WTC11 (cell line): Measurements from ENCODE around the gene CCDC158. TPM values are rescaled to one million over a fixed set of nuclear protein-coding genes. Genes with fewer than 3 reads are reported as not detected.

ENCODE experiments used
- ATAC-seq: fragments of 200-7000 bp; cut with Tn5 transposase; 2 replicates; pipeline ENCODE4 v1.10.0; 2021; ENCODE audit warnings: mild to moderate bottlenecking, moderate library complexity
- CTCF ChIA-PET: fragments of 300-600 bp; sonication (Branson Sonifier 250); formaldehyde crosslinking; loops from one replicate; lab custom pipeline; 2021; ENCODE audit warnings: antibody characterized with exemption; lab: Charles Lee
- POLR2A ChIA-PET: fragments of 350-600 bp; sonication (Branson Sonifier 250); formaldehyde crosslinking; loops from one replicate; lab custom pipeline; 2021; ENCODE audit warnings: antibody characterized with exemption; lab: Charles Lee
- DNase-seq: peaks from one replicate; pipeline ENCODE4 v3.0.0; 2021; ENCODE audit warnings: low spot score
- H3K27ac Mint-ChIP-seq: 2 replicates; pipeline ENCODE4 v1.8.0; 2021; ENCODE audit warnings: mixed read lengths
- H3K27me3 Mint-ChIP-seq: 2 replicates; pipeline ENCODE4 v1.8.0; 2021; ENCODE audit warnings: low read depth, mild to moderate bottlenecking, moderate library complexity, mixed read lengths
- H3K36me3 Mint-ChIP-seq: 2 replicates; pipeline ENCODE4 v1.8.0; 2021; ENCODE audit warnings: mixed read lengths
- H3K4me1 Mint-ChIP-seq: 2 replicates; pipeline ENCODE4 v1.8.0; 2022; ENCODE audit warnings: mixed read lengths
- H3K4me3 Mint-ChIP-seq: 2 replicates; pipeline ENCODE4 v1.8.0; 2021; ENCODE audit warnings: mild to moderate bottlenecking, moderate library complexity, mixed read lengths
- H3K9me3 Mint-ChIP-seq: 2 replicates; pipeline ENCODE4 v1.8.0; 2021; ENCODE audit warnings: mixed read lengths
- ATF2 ChIP-seq: sonication (generic); formaldehyde crosslinking; IDR thresholded peaks from 2 replicates; pipeline ENCODE4 v1.8.1; 2022; ENCODE audit warnings: low read depth, missing genetic modification reagents, borderline replicate concordance
- CTCF ChIP-seq: fragments of 200-600 bp; IDR thresholded peaks from 2 replicates; pipeline ENCODE4 v1.8.0; 2022; ENCODE audit warnings: antibody characterized with exemption
- E2F4 ChIP-seq: sonication (generic); formaldehyde crosslinking; IDR thresholded peaks from 2 replicates; pipeline ENCODE4 v1.8.1; 2022; ENCODE audit warnings: low read depth, mild to moderate bottlenecking, moderate library complexity, missing genetic modification reagents, borderline replicate concordance
- E2F5 ChIP-seq: sonication (generic); formaldehyde crosslinking; IDR thresholded peaks from 2 replicates; pipeline ENCODE4 v1.8.1; 2022; ENCODE audit warnings: mild to moderate bottlenecking, moderate library complexity, missing genetic modification reagents
- GRHL2 ChIP-seq: fragments of 250-450 bp; sonication (Bioruptor Pico); IDR thresholded peaks from 2 replicates; pipeline ENCODE4 v1.8.0; 2022; ENCODE audit warnings: mild to moderate bottlenecking, moderate library complexity; ENCODE audit not compliant: insufficient replicate concordance, severe bottlenecking
- IRF2 ChIP-seq: sonication (generic); formaldehyde crosslinking; IDR thresholded peaks from 2 replicates; pipeline ENCODE4 v1.8.0; 2022; ENCODE audit warnings: low read depth, missing genetic modification reagents, borderline replicate concordance
- JUN ChIP-seq: sonication (generic); formaldehyde crosslinking; IDR thresholded peaks from 2 replicates; pipeline ENCODE4 v1.8.0; 2023; ENCODE audit warnings: mild to moderate bottlenecking, missing genetic modification reagents
- MYBL2 ChIP-seq: sonication (generic); formaldehyde crosslinking; IDR thresholded peaks from 2 replicates; pipeline ENCODE4 v1.8.1; 2023; ENCODE audit warnings: mild to moderate bottlenecking, moderate library complexity, missing genetic modification reagents
- OVOL2 ChIP-seq: fragments of 250-450 bp; sonication (Bioruptor Pico); IDR thresholded peaks from 2 replicates; pipeline ENCODE4 v1.9.0; 2021; ENCODE audit warnings: mild to moderate bottlenecking, borderline replicate concordance
- PREB ChIP-seq: sonication (generic); formaldehyde crosslinking; IDR thresholded peaks from 2 replicates; pipeline ENCODE4 v1.8.1; 2022; ENCODE audit warnings: mild to moderate bottlenecking, missing genetic modification reagents, moderate library complexity, borderline replicate concordance
- TEAD1 ChIP-seq: sonication (generic); formaldehyde crosslinking; IDR thresholded peaks from 2 replicates; pipeline ENCODE4 v1.8.0; 2022; ENCODE audit warnings: mild to moderate bottlenecking, missing genetic modification reagents
- TP53 ChIP-seq: sonication (generic); formaldehyde crosslinking; IDR thresholded peaks from 2 replicates; pipeline ENCODE4 v1.8.1; 2023; ENCODE audit warnings: mild to moderate bottlenecking, missing genetic modification reagents
- ZNF423 ChIP-seq: fragments of 250-450 bp; sonication (Bioruptor Pico); IDR thresholded peaks from 2 replicates; pipeline ENCODE4 v2.1.2; 2022; ENCODE audit warnings: mild to moderate bottlenecking, moderate library complexity
- total RNA-seq: library from RNA; stranded (reverse); gene quantifications from 3 replicates; pipeline ENCODE4 v1.2.3, GENCODE V29; 2021

Gene CCDC158
- total RNA-seq, 1 experiment from 2014 or later, result 0.15 TPM

GRCh38 chr4:76377911-76378310, 43.0 kb downstream of the CCDC158 start:
- peaks cover 18% of the 10 kb centered on the region for H3K9me3 Mint-ChIP-seq
- DNase-seq (peak; percentile 54), ATAC-seq (peak; percentile 47)
- no peak for TF ChIP-seq JUN (CRISPR knock-in tag)
- TF ChIP-seq PREB (CRISPR knock-in tag), result no peak
- TF ChIP-seq ATF2 (CRISPR knock-in tag), result no peak
- TF ChIP-seq MYBL2 (CRISPR knock-in tag), result no peak
- TF ChIP-seq IRF2, result no peak
- peak; percentile 66 for TF ChIP-seq CTCF
- no peak for TF ChIP-seq TEAD1
- H3K27ac Mint-ChIP-seq, result no peak overlapping the region
- H3K4me1 Mint-ChIP-seq, result peaks cover 38% of the 10 kb centered on the region
- ChIA-PET CTCF (interaction anchor here (0.5 to 5.6 kb wide), 47 partner anchors 9 to 424 kb away, joined by 3 to 122 read pairs (median 4); partner anchors contain the start of genes CCDC158, FAM47E and STBD1), POLR2A (no interaction called here)
- H3K27me3 Mint-ChIP-seq, result no peaks in the 10 kb centered on the region
- peaks cover 21% of the 10 kb centered on the region for H3K36me3 Mint-ChIP-seq
- no peak overlapping the region for H3K4me3 Mint-ChIP-seq

- ChIA-PET CTCF (interaction anchor here (0.8 to 5.6 kb wide), 38 partner anchors 8 to 425 kb away, joined by 3 to 122 read pairs (median 4); partner anchors contain the start of genes CCDC158, FAM47E and STBD1), POLR2A (no interaction called here)
- Mint-ChIP-seq H3K9me3 (peaks cover 18% of the 10 kb centered on the region), H3K4me3 (no peak overlapping the region), H3K27me3 (no peaks in the 10 kb centered on the region), H3K4me1 (peaks cover 38% of the 10 kb centered on the region), H3K27ac (no peak overlapping the region), H3K36me3 (peaks cover 21% of the 10 kb centered on the region)
- ATAC-seq (peak; percentile 33), DNase-seq (no peak)
- TF ChIP-seq OVOL2 (CRISPR knock-in tag) (no peak), E2F4 (CRISPR knock-in tag) (no peak), MYBL2 (CRISPR knock-in tag) (no peak), ZNF423 (CRISPR knock-in tag) (no peak), E2F5 (CRISPR knock-in tag) (no peak)
Measured at GRCh38 chr4:76377481-76377901, 43.5 kb downstream of the CCDC158 start.

- TF ChIP-seq TP53 (CRISPR knock-in tag) (no peak), GRHL2 (CRISPR knock-in tag) (no peak)
- TF ChIP-seq, all 79 proteins: peak for 0
- no peak for DNase-seq
- Mint-ChIP-seq H3K9me3 (peaks cover 14% of the 10 kb centered on the region), H3K4me3 (no peak overlapping the region), H3K4me1 (peaks cover 34% of the 10 kb centered on the region), H3K36me3 (peaks cover 15% of the 10 kb centered on the region), H3K27me3 (no peaks in the 10 kb centered on the region), H3K27ac (no peak overlapping the region)
- ATAC-seq, result no peak
- POLR2A ChIA-PET, result no interaction called here
- CTCF ChIA-PET, result interaction anchor here (1.1 to 5.6 kb wide), 6 partner anchors 11 to 197 kb away, joined by 3 to 122 read pairs (median 14); partner anchors contain the start of gene STBD1
Measured at GRCh38 chr4:76376534-76376933, 44.4 kb downstream of the CCDC158 start.
